K562 (cell line): ENCODE data around the gene TMC5. TPM values are rescaled to one million over a fixed set of nuclear protein-coding genes. Genes with fewer than 3 reads are reported as not detected.
A peak's percentile ranks its signal among the peaks of the same experiment; 100 is the strongest.

ENCODE experiments used
- ATAC-seq: fragments of 200-7000 bp; cut with Tn5 transposase; 3 replicates; pipeline ENCODE4 v1.9.1; 2020; ENCODE audit warnings: moderate library complexity
- BruUV-seq: library from RNA; stranded (reverse); fragments of 400-500 nt; replicated peaks from 2 replicates; lab custom pipeline; 2021; lab: Mats Ljungman, UMichigan
- CTCF ChIA-PET: fragments of 300-600 bp; formaldehyde crosslinking; extraction: SDS; loops from one replicate; lab custom pipeline; 2021; ENCODE audit warnings: low intra/inter-chr PET ratio; lab: Yijun Ruan, JAX
- POLR2A ChIA-PET: fragments of 300-600, 350-650 bp; sonication (Branson Sonifier 250); formaldehyde crosslinking; extraction: SDS; loops from one replicate; lab custom pipeline; 2021; ENCODE audit warnings: antibody characterized with exemption, inconsistent platforms; lab: Yijun Ruan, JAX
- DNase-seq, 4 experiments: peaks; one replicate each; pipeline versions ENCODE4 v3.0.0 to v3.0.0-alpha.2; 2011 to 2018; ENCODE audit warnings: low spot score in 3 of 4, mixed read lengths in 3 of 4; ENCODE audit errors: extremely low read depth in 1 of 4
- FAIRE-seq: peaks from 2 replicates; lab custom pipeline; 2011; peaks lifted over from hg19 to GRCh38; lab: Jason Lieb, UNC
- H2AFZ ChIP-seq: 2 replicates; pipeline ENCODE4 v1.6.0; 2011; ENCODE audit warnings: low read depth, low read length, control low read depth, inconsistent platforms
- H3K27ac ChIP-seq: fragments of 200-600 bp; 3 replicates; pipeline ENCODE4 v1.8.0; 2011; ENCODE audit warnings: low read depth, mild to moderate bottlenecking, control low read depth, inconsistent platforms, low read length, moderate library complexity, mixed read lengths; ENCODE audit errors: extremely low read depth
- H3K27me3 ChIP-seq, 2 experiments: fragments of 300-600 bp in 1 of 2; 2 replicates in 1 of 2; 3 replicates in 1 of 2; pipeline versions ENCODE4 v1.6.0 to v1.8.0; 2011; ENCODE audit warnings: inconsistent platforms in 2 of 2, low read length in 2 of 2, mild to moderate bottlenecking in 1 of 2, mixed read lengths in 1 of 2, moderate library complexity in 1 of 2; ENCODE audit not compliant: control insufficient read depth in 2 of 2, insufficient read depth in 2 of 2
- H3K36me3 ChIP-seq: fragments of 300-600 bp; 3 replicates; pipeline ENCODE4 v1.8.0; 2011; ENCODE audit warnings: mild to moderate bottlenecking, low read length, inconsistent platforms; ENCODE audit not compliant: control insufficient read depth, insufficient read depth
- H3K4me1 ChIP-seq, 2 experiments: fragments of 200-600 bp in 1 of 2; replicated peaks in 1 of 2; 2 replicates in 1 of 2; 3 replicates in 1 of 2; pipeline versions ENCODE4 v1.5.1 to v1.8.0; 2011; ENCODE audit warnings: inconsistent platforms in 2 of 2, low read length in 2 of 2, mild to moderate bottlenecking in 1 of 2, mixed read lengths in 1 of 2, moderate library complexity in 1 of 2; ENCODE audit not compliant: control insufficient read depth in 2 of 2, insufficient read depth in 2 of 2
- H3K4me2 ChIP-seq: 2 replicates; pipeline ENCODE4 v1.6.1; 2011; ENCODE audit warnings: low read length, control low read depth, inconsistent platforms, mixed read lengths; ENCODE audit not compliant: insufficient read depth
- H3K4me3 ChIP-seq: fragments of 200-600 bp; sonication (generic), shearing (Covaris generic); 2 replicates; pipeline ENCODE4 v1.5.1; 2016; ENCODE audit warnings: control low read depth, inconsistent platforms
- H3K79me2 ChIP-seq: fragments of 200-600 bp; 3 replicates; pipeline ENCODE4 v1.8.0; 2011; ENCODE audit warnings: low read length, inconsistent platforms; ENCODE audit not compliant: control insufficient read depth, insufficient read depth
- H3K9ac ChIP-seq, 2 experiments: 2 replicates each; pipeline versions ENCODE4 v1.6.0 to v1.6.1; 2011; ENCODE audit warnings: low read depth in 2 of 2, low read length in 2 of 2, control low read depth in 1 of 2, inconsistent platforms in 1 of 2, mild to moderate bottlenecking in 1 of 2, mixed read lengths in 1 of 2; ENCODE audit not compliant: insufficient read depth in 1 of 2
- H3K9me1 ChIP-seq: one replicate; pipeline ENCODE4 v1.6.0; 2011; ENCODE audit warnings: inconsistent platforms, mild to moderate bottlenecking, low read length, moderate library complexity; ENCODE audit not compliant: control insufficient read depth, insufficient read depth
- H3K9me3 ChIP-seq: replicated peaks from 2 replicates; pipeline ENCODE4 v1.5.1; 2011; ENCODE audit warnings: low read depth, low read length, inconsistent platforms; ENCODE audit not compliant: control insufficient read depth, insufficient read depth
- H4K20me1 ChIP-seq: replicated peaks from 2 replicates; pipeline ENCODE4 v1.6.1; 2011; ENCODE audit warnings: low read length, inconsistent platforms, mixed read lengths; ENCODE audit not compliant: control insufficient read depth, insufficient read depth
- BRD9 ChIP-seq: fragments of 450-650 bp; IDR thresholded peaks from 2 replicates; pipeline ENCODE4 v1.6.1; 2018; ENCODE audit warnings: low read depth; ENCODE audit not compliant: partially characterized antibody
- HDAC2 ChIP-seq: fragments of 450-650 bp; IDR thresholded peaks from 2 replicates; pipeline ENCODE4 v1.6.1; 2016; ENCODE audit warnings: mild to moderate bottlenecking
- HNRNPLL ChIP-seq: fragments of 200-400 bp; formaldehyde crosslinking; IDR thresholded peaks from 2 replicates; pipeline ENCODE4 v1.6.1; 2017; ENCODE audit warnings: low read length, low read depth, mild to moderate bottlenecking; ENCODE audit not compliant: poor library complexity, severe bottlenecking
- HOXB6 ChIP-seq: fragments of 250-450 bp; sonication (Bioruptor Pico); IDR thresholded peaks from 2 replicates; pipeline ENCODE4 v1.5.1; 2022; ENCODE audit warnings: mild to moderate bottlenecking, borderline replicate concordance
- KLF13 ChIP-seq: fragments of 450-650 bp; IDR thresholded peaks from 2 replicates; pipeline ENCODE4 v1.6.1; 2016; ENCODE audit warnings: missing genetic modification characterization, low read depth, mild to moderate bottlenecking, missing compliant biosample characterization, moderate library complexity, borderline replicate concordance
- NBN ChIP-seq: fragments of 450-650 bp; IDR thresholded peaks from 2 replicates; pipeline ENCODE4 v1.6.1; 2016; ENCODE audit warnings: low read depth, mild to moderate bottlenecking
- PCBP1 ChIP-seq: fragments of 200-400 bp; formaldehyde crosslinking; IDR thresholded peaks from 2 replicates; pipeline ENCODE4 v1.6.1; 2018; ENCODE audit warnings: mild to moderate bottlenecking, low read depth, low read length; ENCODE audit not compliant: poor library complexity, severe bottlenecking
- SPI1 ChIP-seq: IDR thresholded peaks from 2 replicates; pipeline ENCODE4 v1.6.1; 2011; ENCODE audit warnings: low read depth, low read length, control low read depth, borderline replicate concordance
- TAF1 ChIP-seq: IDR thresholded peaks from 2 replicates; pipeline ENCODE4 v1.6.1; 2011; ENCODE audit warnings: mild to moderate bottlenecking, low read length, moderate library complexity; ENCODE audit not compliant: insufficient read depth, control insufficient read depth, severe bottlenecking; ENCODE audit errors: extremely low read depth
- YY1 ChIP-seq, 3 experiments: IDR thresholded peaks; 2 replicates each; pipeline ENCODE4 v1.6.1; 2011; ENCODE audit warnings: low read length in 2 of 3, mild to moderate bottlenecking in 2 of 3, moderate library complexity in 2 of 3, borderline replicate concordance in 1 of 3, control low read depth in 1 of 3, low read depth in 1 of 3; ENCODE audit not compliant: insufficient read depth in 3 of 3, insufficient replicate concordance in 2 of 3, control insufficient read depth in 1 of 3, insufficient read length in 1 of 3; ENCODE audit errors: extremely low read depth in 1 of 3
- ZNF146 ChIP-seq: IDR thresholded peaks from one replicate; pipeline ENCODE4 v1.6.1; 2018; ENCODE audit warnings: missing compliant biosample characterization; ENCODE audit not compliant: unreplicated experiment
- ZNF316 ChIP-seq: fragments of 450-650 bp; IDR thresholded peaks from 2 replicates; pipeline ENCODE4 v1.6.1; 2016
- ZNF778 ChIP-seq: fragments of 450-650 bp; formaldehyde crosslinking; IDR thresholded peaks from 2 replicates; pipeline ENCODE4 v1.4.0; 2020; ENCODE audit warnings: mild to moderate bottlenecking, moderate library complexity
- WGBS: fragments of 100-300 bp; shearing (Covaris generic); methylation state at CpG from one replicate; pipeline ENCODE4 v1.1.6; 2016; ENCODE audit warnings: low coverage, mixed read lengths; ENCODE audit not compliant: insufficient coverage; ENCODE audit errors: missing lambda C conversion rate; 5-methylcytosine and 5-hydroxymethylcytosine counted together
- in situ Hi-C: fragments of 300-500 bp; cut with MboI; formaldehyde crosslinking; loops from 4 replicates; pipeline ENCODE4 v1.15.0; 2018; ENCODE audit warnings: inconsistent platforms, mixed read lengths
- intact Hi-C: fragments of 100-400 bp; cut with micrococcal nuclease; formaldehyde crosslinking; loops from 2 replicates; pipeline ENCODE4 v1.14.2; 2022
- polyA plus RNA-seq, 8 experiments: library from polyadenylated mRNA; depleted of rRNA in 4 of 8; stranded (reverse) in 5 of 8; unstranded in 3 of 8; fragments of >200 nt; fragmentation: Nextera tagmentation in 2 of 8; fragmentation: Illumina TruSeq in 1 of 8; extraction: Ambion mirVana in 2 of 8; extraction: Trizol in 1 of 8; gene quantifications; 2 replicates each; pipeline versions ENCODE4 v1.2.1 to v1.2.3, GENCODE V29; 2011 to 2014; ENCODE audit warnings: inconsistent platforms in 1 of 8, missing spikeins in 1 of 8
- total RNA-seq, 7 experiments: library from RNA; depleted of rRNA in 6 of 7; stranded (reverse); fragments of >200 nt in 6 of 7; fragmentation: Illumina TruSeq in 2 of 7; extraction: Trizol in 2 of 7; gene quantifications; 2 replicates each; pipeline versions ENCODE4 v1.2.1 to v1.2.3, GENCODE V29; 2011 to 2021; ENCODE audit warnings: low replicate concordance in 1 of 7
- TF ChIP-seq, protein P1 (sequence below), 2 experiments: fragments of 450-650 bp; conservative IDR thresholded peaks; 2 replicates each; pipeline ENCODE4 v1.6.1; 2017; ENCODE audit warnings: mild to moderate bottlenecking in 2 of 2, moderate library complexity in 2 of 2
- TF ChIP-seq, protein P2 (sequence below): fragments of 250-450 bp; sonication (Bioruptor Pico); IDR thresholded peaks from 2 replicates; pipeline ENCODE4 v1.8.0; 2021; ENCODE audit warnings: mild to moderate bottlenecking, moderate library complexity
- TF ChIP-seq, protein P3 (sequence below): fragments of 450-650 bp; IDR thresholded peaks from 2 replicates; pipeline ENCODE4 v1.6.1; 2016

Gene TMC5
- total and polyA plus RNA-seq, 9 of the 15 experiments (the other 6 are each of a cell fraction or from before 2014, with no cell fraction given), result 0.83 to 2.6 (median 1.6) TPM

DNA sequence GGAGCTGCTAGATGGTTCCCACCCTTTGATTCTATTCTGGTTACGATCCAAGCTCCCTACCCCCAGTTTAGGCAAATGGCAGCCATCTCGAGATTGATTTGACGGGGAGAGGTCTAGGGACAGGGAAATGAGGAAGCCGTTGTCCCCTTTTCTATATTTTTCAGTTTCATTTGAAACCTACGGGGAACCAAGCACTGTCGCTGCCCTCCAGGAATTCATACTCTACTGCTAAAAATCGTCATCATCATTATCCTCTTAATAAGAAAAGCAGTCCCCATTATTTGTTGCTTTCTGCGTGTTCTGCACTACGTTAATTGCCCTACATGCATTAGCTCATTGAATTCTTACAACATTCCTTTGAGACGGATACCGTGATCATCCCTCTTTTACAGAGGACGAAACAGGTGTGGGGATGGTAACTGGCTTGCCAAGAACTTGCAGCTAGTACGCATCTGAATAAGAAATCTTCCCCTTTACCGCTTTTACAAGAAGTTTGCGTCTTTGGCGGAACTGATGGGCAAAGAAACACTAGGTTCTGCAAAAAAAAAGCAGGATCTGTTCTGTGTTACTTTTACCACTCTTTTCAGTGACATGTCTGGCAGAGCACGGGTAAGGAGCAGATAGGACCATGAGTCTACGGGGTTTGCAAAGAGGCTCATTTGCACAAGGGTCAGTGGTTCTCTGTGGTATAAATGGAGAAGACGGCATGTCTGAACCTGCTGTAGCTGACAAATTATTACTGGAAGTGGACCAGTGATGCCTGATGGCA lies 107.1 kb downstream of the TMC5 start:
- Histone ChIP-seq H3K27me3 (no peaks in the 10 kb centered on the region), H3K4me3 (peak overlapping the region; percentile 92), H3K79me2 (peaks cover 48% of the 10 kb centered on the region), H3K9ac (peak overlapping the region; percentile 71 to 97), H4K20me1 (no peaks in the 10 kb centered on the region), H3K27ac (peak overlapping the region; percentile 71), H3K4me2 (peak overlapping the region; percentile 92), H3K9me1 (no peaks in the 10 kb centered on the region), H2AFZ (peak overlapping the region; percentile 93), H3K9me3 (no peaks in the 10 kb centered on the region), H3K4me1 (peaks cover 27% of the 10 kb centered on the region in 2 experiments; a peak in 4 of 5 replicates), H3K36me3 (peaks cover 26% of the 10 kb centered on the region)
- ATAC-seq (no peak; the same call in 2 of the 3 replicates), DNase-seq (peak in 2 of 4 experiments; percentile 17 to 34), FAIRE-seq (peak; percentile 55)
- in situ Hi-C loops (no loop called here), intact Hi-C loops (loop anchor here (5.0 to 10.0 kb wide), 2 partner anchors 130 to 1148 kb away; no protein-coding TSS in a partner anchor)
- TSS peak; percentile 35 for BruUV-seq
- POLR2A ChIA-PET, result interaction anchor here (0.6 to 1.9 kb wide), 8 partner anchors 11 to 1269 kb away, joined by 3 to 7 read pairs (median 4); no protein-coding TSS in a partner anchor
- WGBS, result 4% methylated on average over 19 of the region's 19 CpGs
- CTCF ChIA-PET, result no interaction called here
- TF ChIP-seq SPI1, result peak; percentile 69; the same call in 1 of the 2 replicates
- TF ChIP-seq KLF13 (tag), result no peak
- TF ChIP-seq HDAC2, result 0 out of 2 replicates have a peak, but pooled peaks have one; percentile 18
- TF ChIP-seq, protein P1, sequence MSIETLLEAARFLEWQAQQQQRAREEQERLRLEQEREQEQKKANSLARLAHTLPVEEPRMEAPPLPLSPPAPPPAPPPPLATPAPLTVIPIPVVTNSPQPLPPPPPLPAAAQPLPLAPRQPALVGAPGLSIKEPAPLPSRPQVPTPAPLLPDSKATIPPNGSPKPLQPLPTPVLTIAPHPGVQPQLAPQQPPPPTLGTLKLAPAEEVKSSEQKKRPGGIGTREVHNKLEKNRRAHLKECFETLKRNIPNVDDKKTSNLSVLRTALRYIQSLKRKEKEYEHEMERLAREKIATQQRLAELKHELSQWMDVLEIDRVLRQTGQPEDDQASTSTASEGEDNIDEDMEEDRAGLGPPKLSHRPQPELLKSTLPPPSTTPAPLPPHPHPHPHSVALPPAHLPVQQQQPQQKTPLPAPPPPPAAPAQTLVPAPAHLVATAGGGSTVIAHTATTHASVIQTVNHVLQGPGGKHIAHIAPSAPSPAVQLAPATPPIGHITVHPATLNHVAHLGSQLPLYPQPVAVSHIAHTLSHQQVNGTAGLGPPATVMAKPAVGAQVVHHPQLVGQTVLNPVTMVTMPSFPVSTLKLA (conservative IDR thresholded peaks at IDR 0.05), result 0 out of 4 replicates have a peak, but pooled peaks of 1 of the 2 experiments have one; percentile 17
- no peak for TF ChIP-seq ZNF778 (CRISPR knock-in tag)
- no peak for TF ChIP-seq TAF1
- TF ChIP-seq, protein P2, sequence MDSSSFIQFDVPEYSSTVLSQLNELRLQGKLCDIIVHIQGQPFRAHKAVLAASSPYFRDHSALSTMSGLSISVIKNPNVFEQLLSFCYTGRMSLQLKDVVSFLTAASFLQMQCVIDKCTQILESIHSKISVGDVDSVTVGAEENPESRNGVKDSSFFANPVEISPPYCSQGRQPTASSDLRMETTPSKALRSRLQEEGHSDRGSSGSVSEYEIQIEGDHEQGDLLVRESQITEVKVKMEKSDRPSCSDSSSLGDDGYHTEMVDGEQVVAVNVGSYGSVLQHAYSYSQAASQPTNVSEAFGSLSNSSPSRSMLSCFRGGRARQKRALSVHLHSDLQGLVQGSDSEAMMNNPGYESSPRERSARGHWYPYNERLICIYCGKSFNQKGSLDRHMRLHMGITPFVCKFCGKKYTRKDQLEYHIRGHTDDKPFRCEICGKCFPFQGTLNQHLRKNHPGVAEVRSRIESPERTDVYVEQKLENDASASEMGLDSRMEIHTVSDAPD (CRISPR knock-in tag), result no peak
- no peak for TF ChIP-seq ZNF146
- no peak for TF ChIP-seq NBN
- peak in 1 of 3 experiments; percentile 78 for TF ChIP-seq YY1 (IDR thresholded peaks at IDR 0.05; ENCODE audit: borderline replicate concordance in 1 of 3, control insufficient read depth in 1 of 3, extremely low read depth in 1 of 3, insufficient read depth in 3 of 3, insufficient read length in 1 of 3, insufficient replicate concordance in 2 of 3, low read depth in 1 of 3, low read length in 2 of 3)
- TF ChIP-seq HNRNPLL, result peak; percentile 85
- no peak for TF ChIP-seq BRD9
- TF ChIP-seq ZNF316, result peak; percentile 6; the same call in 1 of the 2 replicates
- no peak for TF ChIP-seq HOXB6 (CRISPR knock-in tag)
- no peak for TF ChIP-seq PCBP1
- TF ChIP-seq, protein P3, sequence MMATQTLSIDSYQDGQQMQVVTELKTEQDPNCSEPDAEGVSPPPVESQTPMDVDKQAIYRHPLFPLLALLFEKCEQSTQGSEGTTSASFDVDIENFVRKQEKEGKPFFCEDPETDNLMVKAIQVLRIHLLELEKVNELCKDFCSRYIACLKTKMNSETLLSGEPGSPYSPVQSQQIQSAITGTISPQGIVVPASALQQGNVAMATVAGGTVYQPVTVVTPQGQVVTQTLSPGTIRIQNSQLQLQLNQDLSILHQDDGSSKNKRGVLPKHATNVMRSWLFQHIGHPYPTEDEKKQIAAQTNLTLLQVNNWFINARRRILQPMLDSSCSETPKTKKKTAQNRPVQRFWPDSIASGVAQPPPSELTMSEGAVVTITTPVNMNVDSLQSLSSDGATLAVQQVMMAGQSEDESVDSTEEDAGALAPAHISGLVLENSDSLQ, result 0 out of 2 replicates have a peak, but pooled peaks have one; percentile 10
